ENCODE results near the gene CIAO1. TPM values are rescaled to one million over a fixed set of nuclear protein-coding genes. Genes with fewer than 3 reads are reported as not detected.
"Not testable (repeated sequence)": the region's sequence is repeated elsewhere in the genome, so short reads cannot be mapped to it uniquely, and the experiment has no call there.

Gene CIAO1
- total and polyA plus RNA-seq, 7 donors, result 45.6 to 110 (median 77.4) TPM

DNA sequence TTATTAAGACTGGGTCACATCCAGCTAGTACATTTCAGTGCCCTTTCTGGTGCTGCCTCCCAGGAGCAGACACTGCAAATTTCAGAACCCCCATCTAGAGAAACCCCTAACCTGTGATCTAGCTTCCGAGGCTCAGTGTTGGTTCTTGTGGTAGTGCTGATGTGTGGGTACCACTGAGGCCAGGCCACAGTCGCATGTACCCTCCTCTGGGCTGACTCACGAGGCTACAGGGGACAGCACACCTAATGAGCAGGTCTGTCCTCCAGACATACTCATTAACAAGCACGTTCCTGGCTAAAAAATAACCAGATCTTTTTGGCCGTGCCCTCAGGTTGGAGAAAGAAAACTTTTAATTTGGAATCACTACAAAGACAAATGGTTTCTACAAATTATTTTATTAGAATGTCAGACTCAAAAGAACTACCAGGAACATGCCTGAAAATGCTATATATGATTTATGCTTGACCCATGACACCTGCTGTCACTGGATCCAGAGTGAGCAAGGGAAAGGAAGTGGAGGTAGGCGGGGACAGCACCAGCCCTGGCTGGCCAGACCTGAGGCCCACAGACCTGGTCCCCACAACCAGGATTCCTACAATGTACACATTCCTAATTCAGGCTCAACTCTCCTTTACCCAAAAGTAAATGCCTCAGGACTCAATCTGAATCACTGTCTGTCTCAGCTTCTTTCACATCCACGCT lies 8.5 kb downstream of the CIAO1 start:
- H3K4me3 ChIP-seq, result no peak overlapping the region
- intact Hi-C loops (cut with DNase I), result no loop called here
- 76 to 82% methylated on average over 7 of the region's 7 CpGs for WGBS, 2 donors
- no peaks in the 10 kb centered on the region for H3K9me3 ChIP-seq
- no peak overlapping the region for H3K27ac ChIP-seq
- H3K36me3 ChIP-seq, result peaks cover 37 to 98% (median 65%) of the 10 kb centered on the region in 4 donors
- no peak for TF ChIP-seq POLR2AphosphoS5 (IDR thresholded peaks at IDR 0.05)
- no peak for TF ChIP-seq EP300 (IDR thresholded peaks at IDR 0.05)
- TF ChIP-seq POLR2A (IDR thresholded peaks at IDR 0.05), result no peak
- TF ChIP-seq, protein P1, sequence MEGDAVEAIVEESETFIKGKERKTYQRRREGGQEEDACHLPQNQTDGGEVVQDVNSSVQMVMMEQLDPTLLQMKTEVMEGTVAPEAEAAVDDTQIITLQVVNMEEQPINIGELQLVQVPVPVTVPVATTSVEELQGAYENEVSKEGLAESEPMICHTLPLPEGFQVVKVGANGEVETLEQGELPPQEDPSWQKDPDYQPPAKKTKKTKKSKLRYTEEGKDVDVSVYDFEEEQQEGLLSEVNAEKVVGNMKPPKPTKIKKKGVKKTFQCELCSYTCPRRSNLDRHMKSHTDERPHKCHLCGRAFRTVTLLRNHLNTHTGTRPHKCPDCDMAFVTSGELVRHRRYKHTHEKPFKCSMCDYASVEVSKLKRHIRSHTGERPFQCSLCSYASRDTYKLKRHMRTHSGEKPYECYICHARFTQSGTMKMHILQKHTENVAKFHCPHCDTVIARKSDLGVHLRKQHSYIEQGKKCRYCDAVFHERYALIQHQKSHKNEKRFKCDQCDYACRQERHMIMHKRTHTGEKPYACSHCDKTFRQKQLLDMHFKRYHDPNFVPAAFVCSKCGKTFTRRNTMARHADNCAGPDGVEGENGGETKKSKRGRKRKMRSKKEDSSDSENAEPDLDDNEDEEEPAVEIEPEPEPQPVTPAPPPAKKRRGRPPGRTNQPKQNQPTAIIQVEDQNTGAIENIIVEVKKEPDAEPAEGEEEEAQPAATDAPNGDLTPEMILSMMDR (IDR thresholded peaks at IDR 0.05), result no peak
- H3K4me1 ChIP-seq, result no peaks in the 10 kb centered on the region
- no peak for DNase-seq
- H3K27me3 ChIP-seq, result no peaks in the 10 kb centered on the region

DNA sequence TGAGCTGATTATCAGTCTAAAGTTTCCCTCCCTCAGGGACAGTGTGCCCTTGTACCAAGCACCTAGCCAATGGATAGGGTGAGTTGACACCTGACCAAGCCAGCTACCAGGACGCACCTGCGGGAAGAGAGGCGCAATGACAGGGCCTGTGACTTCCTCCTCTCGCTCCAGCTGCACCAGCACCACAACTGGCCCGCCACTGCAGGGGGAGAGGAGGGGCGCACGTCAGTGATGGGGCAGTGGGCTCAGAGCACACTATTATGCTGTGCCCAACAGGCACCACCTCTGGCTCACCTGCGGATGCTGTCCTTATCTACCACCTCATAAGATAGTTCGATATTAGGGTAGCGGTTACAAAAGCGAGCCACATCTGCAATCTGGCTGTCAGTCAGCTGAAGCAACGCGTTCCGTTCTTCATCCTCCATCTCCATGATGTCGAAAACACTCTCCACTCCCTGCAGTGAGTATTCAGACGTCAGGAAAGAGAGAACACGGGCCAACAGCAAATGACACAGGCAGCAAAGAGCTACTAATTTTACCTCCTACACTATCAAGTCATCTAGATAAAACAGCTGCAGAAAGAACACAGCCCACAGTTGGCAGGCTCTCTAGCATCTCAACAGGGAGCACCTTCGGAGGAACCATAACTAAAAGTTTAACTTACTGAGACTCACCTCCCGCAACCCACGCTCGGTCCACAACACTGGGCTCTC lies 10.9 kb downstream of the CIAO1 start:
- TF ChIP-seq POLR2AphosphoS5 (IDR thresholded peaks at IDR 0.05), result no peak
- TF ChIP-seq, protein P1 (IDR thresholded peaks at IDR 0.05), result no peak
- H3K27ac ChIP-seq, result no peak overlapping the region
- WGBS, 2 donors, result 96 to 97% methylated on average over 21 of the region's 21 CpGs
- DNase-seq, result no peak
- peaks cover 56 to 100% (median 72%) of the 10 kb centered on the region in 4 donors for H3K36me3 ChIP-seq
- intact Hi-C loops (cut with DNase I), result no loop called here
- H3K27me3 ChIP-seq, result no peaks in the 10 kb centered on the region
- no peaks in the 10 kb centered on the region for H3K4me1 ChIP-seq
- H3K4me3 ChIP-seq, result no peak overlapping the region
- no peaks in the 10 kb centered on the region for H3K9me3 ChIP-seq

DNA sequence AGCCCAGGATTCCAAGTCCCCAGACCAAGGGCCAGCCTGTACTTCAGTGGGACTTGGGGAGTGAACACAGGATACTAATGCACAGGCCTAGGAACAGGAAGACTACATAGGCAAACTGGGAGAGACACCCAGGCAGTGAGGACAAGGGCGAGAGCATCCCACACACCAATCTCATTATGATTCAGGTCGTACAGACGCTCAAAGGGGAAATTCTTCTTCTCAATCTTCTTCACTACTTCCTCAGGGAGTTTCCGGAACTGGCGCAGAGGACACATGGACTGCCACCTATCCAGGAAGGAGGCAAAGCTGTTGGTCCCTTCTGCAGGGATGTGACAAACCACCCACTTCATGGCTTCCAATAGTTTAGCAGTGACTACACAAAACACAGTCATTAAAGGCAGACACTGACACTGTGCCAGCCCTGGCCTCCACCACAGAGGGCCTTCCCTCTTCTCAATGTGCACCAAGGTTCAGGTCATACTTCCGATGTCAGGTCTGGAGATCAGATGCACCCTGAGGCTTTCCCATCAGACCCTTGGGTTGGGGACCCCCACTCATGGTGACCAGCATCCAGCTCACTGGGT lies 21.3 kb downstream of the CIAO1 start:
- no peaks in the 10 kb centered on the region for H3K4me1 ChIP-seq
- DNase-seq, result peak; percentile 36
- H3K27ac ChIP-seq, result no peak overlapping the region
- H3K9me3 ChIP-seq, result no peaks in the 10 kb centered on the region
- no peak overlapping the region for H3K4me3 ChIP-seq
- TF ChIP-seq EP300 (IDR thresholded peaks at IDR 0.05) (no peak), POLR2AphosphoS5 (IDR thresholded peaks at IDR 0.05) (no peak), POLR2A (IDR thresholded peaks at IDR 0.05) (no peak)
- TF ChIP-seq, protein P1 (IDR thresholded peaks at IDR 0.05), result no peak
- H3K36me3 ChIP-seq, result peaks cover 91 to 100% (median 99%) of the 10 kb centered on the region in 4 donors
- no peaks in the 10 kb centered on the region for H3K27me3 ChIP-seq
- intact Hi-C loops (cut with DNase I), result no loop called here
- WGBS, 2 donors, result 89% methylated on average over 6 of the region's 6 CpGs

DNA sequence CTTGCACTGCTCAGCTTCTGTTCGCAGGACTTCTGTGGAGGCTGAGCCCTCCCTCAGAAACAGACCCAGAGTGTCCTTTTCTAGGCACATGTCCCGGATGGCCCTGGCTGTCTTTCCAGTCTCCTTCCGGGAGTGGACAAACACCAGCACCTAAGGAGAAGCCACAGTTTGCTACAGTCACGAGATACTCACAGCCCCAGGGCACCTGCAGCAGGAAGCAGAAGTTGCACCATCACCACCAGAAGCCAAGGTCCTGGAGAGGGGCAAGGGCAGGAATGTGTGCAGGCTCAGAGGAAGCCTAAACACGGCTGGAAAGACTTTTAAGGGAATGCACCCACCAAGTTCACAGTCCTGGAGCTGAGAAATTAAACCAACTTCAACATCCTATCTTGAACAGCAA lies 25.7 kb downstream of the CIAO1 start:
- H3K27ac ChIP-seq, result no peak overlapping the region
- no peaks in the 10 kb centered on the region for H3K27me3 ChIP-seq
- DNase-seq, result no peak
- H3K9me3 ChIP-seq, result no peaks in the 10 kb centered on the region
- H3K4me1 ChIP-seq, result no peaks in the 10 kb centered on the region
- TF ChIP-seq EP300 (IDR thresholded peaks at IDR 0.05) (no peak), POLR2AphosphoS5 (IDR thresholded peaks at IDR 0.05) (no peak), POLR2A (IDR thresholded peaks at IDR 0.05) (no peak)
- TF ChIP-seq, protein P1 (IDR thresholded peaks at IDR 0.05), result no peak
- H3K4me3 ChIP-seq, result no peak overlapping the region
- H3K36me3 ChIP-seq, result peaks cover 73 to 100% (median 97%) of the 10 kb centered on the region in 4 donors
- WGBS, 2 donors, result 92 to 95% methylated on average over 5 of the region's 5 CpGs
- intact Hi-C loops (cut with DNase I), result no loop called here

DNA sequence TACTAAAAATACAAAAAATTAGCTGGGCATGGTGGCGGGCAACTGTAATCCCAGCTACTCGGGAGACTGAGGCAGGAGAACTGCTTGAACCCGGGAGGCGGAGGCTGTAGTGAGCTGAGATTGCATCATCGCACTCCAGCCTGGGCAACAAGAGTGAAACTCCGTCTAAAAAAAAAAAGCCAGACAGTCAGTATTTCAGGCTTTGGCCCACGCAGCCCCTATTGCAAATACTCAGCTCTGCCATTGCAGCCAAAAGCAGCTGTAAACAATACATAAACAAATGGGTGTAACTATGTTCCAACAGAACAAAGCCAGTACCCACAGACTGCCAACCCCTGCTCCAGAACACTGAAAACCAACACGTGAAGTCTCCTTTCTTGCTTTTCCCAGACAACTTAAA lies 28.2 kb downstream of the CIAO1 start:
- peaks cover 78 to 100% (median 98%) of the 10 kb centered on the region in 4 donors for H3K36me3 ChIP-seq
- H3K27ac ChIP-seq; H3K27me3 ChIP-seq; intact Hi-C loops (cut with DNase I); H3K4me3 ChIP-seq; H3K4me1 ChIP-seq; H3K9me3 ChIP-seq; DNase-seq: not testable (repeated sequence)
- 90 to 95% methylated on average over 8 of the region's 8 CpGs for WGBS, 2 donors

Data from sigmoid colon (tissue), 7 donors.